ENCODE results near the gene CLEC4A.
"Not testable (repeated sequence)": the region's sequence is repeated elsewhere in the genome, so short reads cannot be mapped to it uniquely, and the experiment has no call there.

The CLEC4A gene

GRCh38 chr12:8123124-8123912, at the start of gene CLEC4A:
CLEC4A (plus strand) TSS chr12:8123617; CDS start chr12:8123879, 262 bp downstream.
- peak; percentile 26 to 56 (median 55) for DNase-seq

DNA sequence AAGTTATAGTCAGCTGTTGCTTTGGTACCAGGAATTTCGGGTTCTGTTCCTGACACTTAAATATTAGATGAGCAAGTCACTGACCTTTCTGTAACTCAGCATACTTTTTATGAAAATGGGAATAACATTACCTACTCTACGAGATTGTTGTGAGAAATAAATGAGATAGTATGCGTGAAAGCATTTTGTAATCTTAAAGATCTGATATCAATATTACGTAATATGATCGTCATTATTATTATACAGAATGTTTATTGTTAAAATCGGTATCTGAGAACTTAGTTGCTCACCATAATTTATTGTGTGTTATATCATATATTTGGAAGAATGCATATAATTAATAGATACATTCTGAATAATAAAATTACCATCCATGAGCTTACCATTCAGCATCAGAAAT, 47.5 kb upstream of the CLEC4A start:
- DNase-seq = no peak

DNA sequence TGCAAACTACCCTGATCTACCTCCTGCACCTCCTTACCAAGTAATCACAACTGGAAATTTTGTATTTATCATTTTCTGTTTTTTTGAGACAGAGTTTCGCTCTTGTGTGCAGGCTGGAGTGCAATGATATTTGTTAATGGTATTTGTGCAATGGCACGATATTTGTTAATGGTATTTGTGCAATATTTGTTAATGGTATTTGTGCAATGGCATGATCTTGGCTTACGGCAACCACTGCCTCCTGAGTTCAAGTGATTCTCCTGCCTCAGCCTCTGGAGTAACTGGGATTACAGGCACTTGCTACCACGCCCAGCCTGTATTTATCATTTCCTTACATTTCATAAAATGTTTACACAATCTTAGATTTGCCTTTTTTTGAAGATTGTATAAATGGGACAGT, 47.1 kb upstream of the CLEC4A start:
- no peak for DNase-seq

- peak; percentile 62 to 77 (median 72) for DNase-seq
These were observed 46.2 kb upstream of the CLEC4A start for GRCh38 chr12:8077207-8077606.

- DNase-seq = peak; percentile 77 to 81 (median 79)
These were observed 45.0 kb upstream of the CLEC4A start for GRCh38 chr12:8078398-8078797.

GRCh38 chr12:8078916-8079315, 44.5 kb upstream of the CLEC4A start:
- DNase-seq = no peak

- DNase-seq = peak; percentile 54 to 76 (median 73)
These were observed 43.3 kb upstream of the CLEC4A start for GRCh38 chr12:8080120-8080519.

DNA sequence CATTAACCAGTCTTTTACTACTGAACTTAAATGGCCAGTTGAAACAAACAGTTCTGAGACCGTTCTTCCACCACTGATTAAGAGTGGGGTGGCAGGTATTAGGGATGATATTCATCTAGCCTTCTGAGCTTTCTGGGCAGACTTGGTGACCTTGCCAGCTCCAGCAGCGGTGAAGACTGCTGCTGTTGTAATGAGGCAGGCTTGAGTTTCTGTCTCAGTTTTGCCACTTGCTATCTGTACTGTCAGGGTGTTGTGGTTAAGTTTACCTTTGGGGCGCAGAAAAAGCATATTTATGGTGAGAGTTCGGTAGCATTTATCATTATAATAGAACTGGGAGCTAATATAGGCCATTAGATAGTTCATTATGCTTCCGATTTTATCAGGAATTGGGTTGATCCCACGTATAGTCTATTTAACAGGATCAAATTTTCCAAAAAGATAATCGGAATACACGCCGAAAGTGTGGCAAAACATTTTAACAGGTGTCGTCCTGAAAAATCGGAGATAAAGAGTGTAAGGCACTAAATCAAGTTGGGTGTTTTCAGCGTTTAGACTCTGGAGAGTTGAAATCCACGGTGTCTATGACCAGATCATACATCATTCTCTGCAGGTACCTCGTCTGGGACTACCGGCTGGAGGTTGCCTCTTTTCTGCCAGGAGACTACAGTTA, 42.0 kb upstream of the CLEC4A start:
- DNase-seq = no peak

DNA sequence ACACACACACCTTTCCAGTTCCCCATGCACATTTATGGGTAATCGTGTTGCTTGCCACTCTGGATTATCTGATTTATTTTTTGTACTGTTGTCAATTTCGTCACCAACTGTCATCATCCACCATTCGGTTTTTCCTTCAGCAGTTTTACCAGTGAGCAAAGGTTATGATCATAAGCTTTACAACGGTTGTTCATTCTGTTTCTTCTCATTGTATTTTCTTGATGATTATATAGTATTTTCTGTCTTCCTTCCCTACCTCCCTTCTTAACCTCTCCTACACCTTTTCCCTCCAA, 40.7 kb upstream of the CLEC4A start:
- no peak for DNase-seq

GRCh38 chr12:8084351-8084750, 39.1 kb upstream of the CLEC4A start:
- not testable (repeated sequence) for DNase-seq

DNA sequence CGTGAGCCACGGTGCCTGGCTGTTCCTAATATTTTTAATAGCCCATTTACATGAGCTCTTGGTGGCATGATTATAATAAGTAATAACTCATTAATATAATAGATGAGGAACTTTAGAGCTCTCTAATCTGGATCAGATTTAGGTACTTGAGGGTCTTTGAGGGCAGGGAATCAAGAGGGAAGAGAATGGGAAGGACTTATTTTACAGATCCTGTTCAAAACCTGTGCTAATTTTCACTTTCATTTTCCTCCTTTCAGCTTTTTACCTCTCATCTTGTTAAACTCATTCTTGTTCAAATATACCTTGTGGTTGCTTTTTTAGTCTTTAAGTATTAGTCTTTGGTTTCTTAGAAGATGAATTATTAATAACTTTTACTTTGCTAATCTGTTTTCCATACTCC, 35.8 kb upstream of the CLEC4A start:
- DNase-seq = no peak

DNA sequence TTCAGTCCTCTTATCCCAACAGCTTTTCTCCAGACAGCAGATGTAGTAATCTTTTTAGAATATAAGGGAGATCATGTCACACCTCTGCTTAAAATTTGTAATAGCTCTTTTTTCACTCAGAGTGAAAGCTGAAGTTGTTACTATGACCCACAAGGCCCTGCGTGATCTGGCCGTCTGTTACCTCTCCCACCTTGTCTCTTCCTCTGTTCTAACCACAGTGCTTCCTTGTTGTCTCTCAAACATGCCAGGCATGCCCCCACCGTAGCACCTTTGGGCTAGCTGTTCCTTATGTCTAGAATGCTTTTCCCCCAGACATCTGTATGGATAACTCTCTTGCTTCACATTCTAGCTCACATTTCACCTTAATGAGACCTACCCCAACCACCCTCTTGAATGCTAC, 34.8 kb upstream of the CLEC4A start:
- no peak for DNase-seq

GRCh38 chr12:8089277-8089676, 34.1 kb upstream of the CLEC4A start:
- DNase-seq = not testable (repeated sequence)

GRCh38 chr12:8089716-8090115, 33.7 kb upstream of the CLEC4A start:
- DNase-seq = peak; percentile 56 to 65 (median 59)

- peak in 1 of 3 donors; percentile 31 for DNase-seq
These were observed 30.1 kb upstream of the CLEC4A start for GRCh38 chr12:8093291-8093690.

GRCh38 chr12:8096281-8096915, 27.0 kb upstream of the CLEC4A start:
- peak in 2 of 3 donors; percentile 22 to 34 for DNase-seq

- DNase-seq = no peak
These were observed 24.2 kb upstream of the CLEC4A start for GRCh38 chr12:8099235-8099634.

DNA sequence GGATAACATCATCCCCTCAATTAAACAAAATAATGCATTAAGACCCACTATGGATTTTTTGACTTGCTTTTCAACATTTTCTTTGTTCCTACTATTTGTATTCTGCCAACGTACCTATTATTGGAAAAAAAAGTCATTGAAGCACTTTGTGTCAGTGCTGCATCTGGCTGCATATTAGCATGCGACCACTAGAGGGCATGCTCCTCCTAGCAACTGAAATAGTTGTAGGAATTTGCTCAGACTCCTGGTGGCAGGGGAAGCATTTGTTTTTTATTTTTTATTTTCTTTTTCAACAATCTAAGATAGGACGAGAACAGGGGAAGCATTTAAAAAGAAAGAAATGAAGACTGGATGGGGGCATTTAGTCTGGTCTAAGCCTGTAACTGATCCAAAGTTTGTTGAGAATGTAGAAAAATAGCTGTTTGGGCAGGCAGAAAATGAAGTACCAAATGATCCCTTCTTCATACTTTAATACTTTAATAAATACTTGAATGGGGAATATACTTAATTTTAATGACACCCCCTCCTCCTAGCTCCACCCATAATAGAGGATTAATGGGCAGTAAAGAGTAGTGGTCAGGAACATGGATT, 14.5 kb upstream of the CLEC4A start:
- DNase-seq = peak; percentile 86 to 89 (median 87)

GRCh38 chr12:8113117-8113516, 10.3 kb upstream of the CLEC4A start:
- DNase-seq = not testable (repeated sequence)

GRCh38 chr12:8120072-8120713, 3.2 kb upstream of the CLEC4A start:
- DNase-seq = no peak

DNA sequence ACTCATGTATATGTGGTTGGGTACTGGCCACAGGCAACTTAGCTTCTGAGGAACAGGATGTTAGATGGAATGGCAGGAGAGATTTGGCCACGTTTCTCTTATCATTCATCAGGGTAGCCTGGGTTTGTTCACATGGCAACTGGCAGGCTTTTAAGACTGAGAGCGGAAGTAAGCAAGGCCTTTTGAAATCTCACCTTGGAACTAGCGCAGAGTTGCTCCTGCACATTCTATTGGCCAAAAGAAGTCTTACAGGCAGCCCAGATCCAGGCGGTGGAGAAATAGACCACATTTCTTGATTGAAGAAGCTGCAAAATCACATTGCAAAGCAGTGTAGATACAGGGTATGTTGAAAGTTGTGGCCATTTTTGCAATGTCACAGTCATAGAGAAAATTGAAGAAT, 3.7 kb downstream of the CLEC4A start:
- no peak for DNase-seq

GRCh38 chr12:8133636-8134397, 10.4 kb downstream of the CLEC4A start:
- not testable (repeated sequence) for DNase-seq
